ENCODE data around the gene PHACTR3. TPM values are rescaled to one million over a fixed set of nuclear protein-coding genes. Genes with fewer than 3 reads are reported as not detected.

The PHACTR3 gene
- total RNA-seq, 2 donors from 2014 or later: 0.13 TPM; not detected in 1

GRCh38 chr20:59576216-59576953, 28.0 kb upstream of the PHACTR3 start:
- TF ChIP-seq, protein P1, sequence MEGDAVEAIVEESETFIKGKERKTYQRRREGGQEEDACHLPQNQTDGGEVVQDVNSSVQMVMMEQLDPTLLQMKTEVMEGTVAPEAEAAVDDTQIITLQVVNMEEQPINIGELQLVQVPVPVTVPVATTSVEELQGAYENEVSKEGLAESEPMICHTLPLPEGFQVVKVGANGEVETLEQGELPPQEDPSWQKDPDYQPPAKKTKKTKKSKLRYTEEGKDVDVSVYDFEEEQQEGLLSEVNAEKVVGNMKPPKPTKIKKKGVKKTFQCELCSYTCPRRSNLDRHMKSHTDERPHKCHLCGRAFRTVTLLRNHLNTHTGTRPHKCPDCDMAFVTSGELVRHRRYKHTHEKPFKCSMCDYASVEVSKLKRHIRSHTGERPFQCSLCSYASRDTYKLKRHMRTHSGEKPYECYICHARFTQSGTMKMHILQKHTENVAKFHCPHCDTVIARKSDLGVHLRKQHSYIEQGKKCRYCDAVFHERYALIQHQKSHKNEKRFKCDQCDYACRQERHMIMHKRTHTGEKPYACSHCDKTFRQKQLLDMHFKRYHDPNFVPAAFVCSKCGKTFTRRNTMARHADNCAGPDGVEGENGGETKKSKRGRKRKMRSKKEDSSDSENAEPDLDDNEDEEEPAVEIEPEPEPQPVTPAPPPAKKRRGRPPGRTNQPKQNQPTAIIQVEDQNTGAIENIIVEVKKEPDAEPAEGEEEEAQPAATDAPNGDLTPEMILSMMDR (conservative IDR thresholded peaks at IDR 0.05): peak; percentile 51
- H3K4me1 Mint-ChIP-seq: peaks cover 3% of the 10 kb centered on the region
- H3K4me3 Mint-ChIP-seq: peak overlapping the region; percentile 38
- H3K27ac Mint-ChIP-seq: no peak overlapping the region
- no peak overlapping the region for H3K9ac ChIP-seq (ENCODE audit: extremely low read depth, low read length, poor library complexity, severe bottlenecking)
- 66 to 73% methylated on average over 7 to 18 of the region's 18 CpGs for WGBS, 2 experiments (ENCODE audit: insufficient coverage in 1 of 2, insufficient read length in 1 of 2)
- peaks cover 88% of the 10 kb centered on the region for H3K27me3 Mint-ChIP-seq (ENCODE audit: insufficient read depth)
- peaks cover 95% of the 10 kb centered on the region for H3K27me3 ChIP-seq (ENCODE audit: control insufficient read depth, insufficient read depth, low read length, poor library complexity, severe bottlenecking)
- H3K9me3 Mint-ChIP-seq: no peaks in the 10 kb centered on the region
- no peaks in the 10 kb centered on the region for H3K4me1 ChIP-seq (ENCODE audit: control insufficient read depth, insufficient read depth, low read length)
- H3K27ac ChIP-seq (ENCODE audit: low read depth, low read length): no peak overlapping the region
- H3K36me3 ChIP-seq (ENCODE audit: control insufficient read depth, insufficient read depth, low read length): no peaks in the 10 kb centered on the region
- H3K4me3 ChIP-seq (ENCODE audit: low read length): no peak overlapping the region
- no peaks in the 10 kb centered on the region for H3K36me3 Mint-ChIP-seq (ENCODE audit: low read depth)
- peak; percentile 56 for DNase-seq
- H3K9me3 ChIP-seq (ENCODE audit: control insufficient read depth, low read length): no peaks in the 10 kb centered on the region

DNA sequence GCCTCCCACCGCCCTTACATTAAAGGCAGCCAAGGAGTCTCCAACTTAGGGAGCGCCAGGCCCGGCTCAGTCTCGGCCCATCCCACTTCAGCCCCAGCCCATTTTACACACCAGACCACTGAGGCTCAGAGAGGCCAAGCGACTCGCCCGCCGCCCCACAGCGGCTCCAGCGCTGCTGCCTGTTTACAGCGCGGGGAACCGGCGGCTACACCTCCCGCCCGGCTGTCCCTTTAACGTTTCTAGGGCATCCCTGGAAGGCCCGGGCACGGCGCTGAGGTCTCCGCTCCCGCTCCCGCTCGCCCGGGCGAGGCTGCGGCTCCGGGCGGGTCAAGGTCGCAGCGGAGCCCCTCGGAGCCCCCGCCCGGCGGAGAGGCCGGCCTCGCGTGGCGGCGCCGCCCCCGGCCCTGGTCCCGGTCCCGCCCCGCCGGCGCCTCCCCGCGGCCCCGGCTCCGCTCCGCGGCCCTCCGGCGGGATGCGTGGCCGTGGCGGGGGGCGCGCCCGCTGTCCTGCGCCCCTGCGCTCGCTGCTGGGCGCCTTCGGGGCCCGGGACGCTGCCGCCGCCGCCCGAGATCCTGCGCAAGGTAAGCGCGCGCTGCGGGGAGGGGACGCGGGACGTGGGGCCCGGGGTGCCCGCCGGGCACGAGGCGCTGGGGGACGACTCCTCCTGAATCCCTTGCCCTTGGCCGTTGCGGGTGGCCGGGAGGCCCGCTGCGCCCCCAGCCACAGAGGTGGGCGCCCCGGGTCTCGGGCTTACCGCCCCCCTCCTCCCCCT, 27.1 kb upstream of the PHACTR3 start:
- H3K27ac ChIP-seq (ENCODE audit: low read depth, low read length): no peak overlapping the region
- 12 to 15% methylated on average over 25 to 95 of the region's 95 CpGs for WGBS, 2 experiments (ENCODE audit: insufficient coverage in 1 of 2, insufficient read length in 1 of 2)
- H3K9ac ChIP-seq (ENCODE audit: extremely low read depth, low read length, poor library complexity, severe bottlenecking): no peak overlapping the region
- Mint-ChIP-seq H3K4me1 (no peaks in the 10 kb centered on the region), H3K27ac (no peak overlapping the region), H3K36me3 (ENCODE audit: low read depth) (no peaks in the 10 kb centered on the region), H3K9me3 (no peaks in the 10 kb centered on the region), H3K4me3 (peak overlapping the region; percentile 38), H3K27me3 (ENCODE audit: insufficient read depth) (peaks cover 88% of the 10 kb centered on the region)
- H3K9me3 ChIP-seq (ENCODE audit: control insufficient read depth, low read length): no peaks in the 10 kb centered on the region
- DNase-seq: peak; percentile 58
- TF ChIP-seq, protein P1 (conservative IDR thresholded peaks at IDR 0.05): no peak
- no peak overlapping the region for H3K4me3 ChIP-seq (ENCODE audit: low read length)
- H3K36me3 ChIP-seq (ENCODE audit: control insufficient read depth, insufficient read depth, low read length): no peaks in the 10 kb centered on the region
- no peaks in the 10 kb centered on the region for H3K4me1 ChIP-seq (ENCODE audit: control insufficient read depth, insufficient read depth, low read length)
- H3K27me3 ChIP-seq (ENCODE audit: control insufficient read depth, insufficient read depth, low read length, poor library complexity, severe bottlenecking): peaks cover 91% of the 10 kb centered on the region

DNA sequence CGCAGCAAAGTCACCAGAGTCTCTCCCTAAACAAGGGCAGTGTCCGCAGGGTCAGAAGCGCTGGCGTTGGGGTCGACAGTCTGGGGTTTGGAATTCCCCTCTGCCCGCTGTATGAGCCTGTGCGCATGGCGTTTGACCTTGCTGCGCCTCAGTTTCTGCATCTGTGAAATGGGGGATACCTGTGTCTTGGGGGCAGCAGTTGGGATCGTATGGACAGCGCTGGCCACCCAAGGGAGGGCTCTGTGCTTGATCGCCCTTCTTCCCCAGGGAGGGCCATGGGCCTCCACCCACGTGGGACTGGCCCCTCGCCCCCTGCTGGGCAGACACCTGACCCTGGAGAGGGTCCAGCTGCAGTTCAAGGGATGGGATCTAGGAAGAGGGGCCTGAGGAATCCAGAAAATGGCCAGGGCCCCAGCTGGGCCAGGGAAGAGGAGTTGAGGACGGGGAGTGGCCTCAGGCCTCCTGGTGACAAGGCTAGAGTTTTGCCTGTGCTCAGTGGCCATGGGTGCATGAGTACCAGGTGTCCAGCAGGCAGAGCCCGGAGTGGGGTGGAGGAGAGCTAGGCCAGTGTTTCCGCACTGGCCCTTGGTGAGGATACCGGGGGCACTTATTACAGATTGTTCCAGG, 26.4 kb upstream of the PHACTR3 start:
- Histone ChIP-seq H3K27me3 (ENCODE audit: control insufficient read depth, insufficient read depth, low read length, poor library complexity, severe bottlenecking) (peaks cover 84% of the 10 kb centered on the region), H3K9ac (ENCODE audit: extremely low read depth, low read length, poor library complexity, severe bottlenecking) (no peak overlapping the region), H3K4me1 (ENCODE audit: control insufficient read depth, insufficient read depth, low read length) (no peaks in the 10 kb centered on the region), H3K4me3 (ENCODE audit: low read length) (no peak overlapping the region), H3K36me3 (ENCODE audit: control insufficient read depth, insufficient read depth, low read length) (no peaks in the 10 kb centered on the region), H3K9me3 (ENCODE audit: control insufficient read depth, low read length) (no peaks in the 10 kb centered on the region), H3K27ac (ENCODE audit: low read depth, low read length) (no peak overlapping the region)
- no peak for DNase-seq
- H3K27ac Mint-ChIP-seq: no peak overlapping the region
- H3K4me3 Mint-ChIP-seq: peak overlapping the region; percentile 16
- H3K27me3 Mint-ChIP-seq (ENCODE audit: insufficient read depth): peaks cover 92% of the 10 kb centered on the region
- no peaks in the 10 kb centered on the region for H3K4me1 Mint-ChIP-seq
- 68 to 82% methylated on average over 5 to 18 of the region's 18 CpGs for WGBS, 2 experiments (ENCODE audit: insufficient coverage in 1 of 2, insufficient read length in 1 of 2)
- H3K36me3 Mint-ChIP-seq (ENCODE audit: low read depth): no peaks in the 10 kb centered on the region
- no peaks in the 10 kb centered on the region for H3K9me3 Mint-ChIP-seq
- TF ChIP-seq, protein P1 (conservative IDR thresholded peaks at IDR 0.05): no peak
